IMR-90 (cell line): ENCODE measurements around the gene KLF7. TPM values are rescaled to one million over a fixed set of nuclear protein-coding genes. Genes with fewer than 3 reads are reported as not detected.

Experiments
- ATAC-seq: fragments of 200-7000 bp; cut with Tn5 transposase; 2 replicates; pipeline ENCODE4 v1.9.1; 2020; ENCODE audit warnings: low read depth, mild to moderate bottlenecking, moderate library complexity
- BruUV-seq: library from RNA; stranded (reverse); fragments of 400-500 nt; replicated peaks from 2 replicates; lab custom pipeline; 2021; lab: Mats Ljungman, UMichigan
- CTCF ChIA-PET: fragments of 300-600 bp; formaldehyde crosslinking; extraction: SDS; loops from one replicate; lab custom pipeline; 2021; ENCODE audit warnings: antibody characterized with exemption; lab: Yijun Ruan, JAX
- POLR2A ChIA-PET: fragments of 300-600 bp; sonication (Branson Sonifier 250); formaldehyde crosslinking; loops from one replicate; lab custom pipeline; 2022; ENCODE audit warnings: antibody characterized with exemption; ENCODE audit not compliant: unreplicated experiment; lab: Charles Lee
- DNase-seq: peaks from one replicate; pipeline ENCODE4 v3.0.0; 2013
- H2AFZ ChIP-seq: replicated peaks from 2 replicates; pipeline ENCODE3; 2013; ENCODE audit warnings: low read length, mild to moderate bottlenecking; ENCODE audit not compliant: poor library complexity
- H2AK5ac ChIP-seq: 2 replicates; pipeline ENCODE4 v1.6.1; 2013; ENCODE audit warnings: low read depth, low read length, inconsistent platforms
- H2AK9ac ChIP-seq: replicated peaks from 2 replicates; pipeline ENCODE3; 2013; ENCODE audit warnings: mild to moderate bottlenecking, low read depth, low read length, moderate library complexity; ENCODE audit not compliant: poor library complexity
- H2BK120ac ChIP-seq: 2 replicates; pipeline ENCODE4 v1.6.1; 2013; ENCODE audit warnings: low read depth, low read length, inconsistent platforms
- H2BK15ac ChIP-seq: 3 replicates; pipeline ENCODE4 v1.6.1; 2013; ENCODE audit warnings: low read depth, low read length, inconsistent platforms
- H2BK20ac ChIP-seq: 2 replicates; pipeline ENCODE4 v1.6.1; 2013; ENCODE audit warnings: low read depth, mild to moderate bottlenecking, inconsistent platforms, low read length, moderate library complexity
- H2BK5ac ChIP-seq: 2 replicates; pipeline ENCODE4 v1.6.1; 2013; ENCODE audit warnings: mild to moderate bottlenecking, low read depth, low read length, inconsistent platforms; ENCODE audit not compliant: poor library complexity, severe bottlenecking
- H3K14ac ChIP-seq: replicated peaks from 2 replicates; pipeline ENCODE4 v1.6.1; 2013; ENCODE audit warnings: low read depth, low read length, inconsistent platforms
- H3K18ac ChIP-seq: 2 replicates; pipeline ENCODE4 v1.6.1; 2013; ENCODE audit warnings: low read depth, low read length, control low read depth
- H3K23ac ChIP-seq: 2 replicates; pipeline ENCODE4 v1.6.1; 2013; ENCODE audit warnings: low read depth, low read length, inconsistent platforms
- H3K27ac ChIP-seq: 2 replicates; pipeline ENCODE4 v1.5.1; 2013; ENCODE audit warnings: mild to moderate bottlenecking, control low read depth, low read length; ENCODE audit not compliant: insufficient read depth
- H3K27me3 ChIP-seq: 2 replicates; pipeline ENCODE4 v1.6.1; 2013; ENCODE audit warnings: low read length; ENCODE audit not compliant: control insufficient read depth, insufficient read depth
- H3K36me3 ChIP-seq: 2 replicates; pipeline ENCODE4 v1.6.1; 2013; ENCODE audit warnings: low read length, mixed read lengths; ENCODE audit not compliant: control insufficient read depth, insufficient read depth
- H3K4ac ChIP-seq: 2 replicates; pipeline ENCODE4 v1.6.1; 2013; ENCODE audit warnings: low read depth, low read length, inconsistent platforms
- H3K4me1 ChIP-seq: 2 replicates; pipeline ENCODE4 v1.6.1; 2013; ENCODE audit warnings: low read length, mixed read lengths; ENCODE audit not compliant: control insufficient read depth, insufficient read depth
- H3K4me2 ChIP-seq: 2 replicates; pipeline ENCODE4 v1.6.1; 2013; ENCODE audit warnings: low read depth, mild to moderate bottlenecking, control low read depth, low read length, moderate library complexity
- H3K4me3 ChIP-seq: 2 replicates; pipeline ENCODE4 v1.5.1; 2013; ENCODE audit warnings: low read depth, mild to moderate bottlenecking, control low read depth, low read length, moderate library complexity; ENCODE audit not compliant: insufficient read depth
- H3K56ac ChIP-seq: 2 replicates; pipeline ENCODE4 v1.6.1; 2013; ENCODE audit warnings: low read length, inconsistent platforms; ENCODE audit not compliant: insufficient read depth; ENCODE audit errors: extremely low read depth
- H3K79me1 ChIP-seq, 2 experiments: 2 replicates each; pipeline ENCODE4 v1.6.1; 2013; ENCODE audit warnings: low read length in 2 of 2, inconsistent platforms in 1 of 2, low read depth in 1 of 2
- H3K9ac ChIP-seq: 2 replicates; pipeline ENCODE4 v1.6.1; 2013; ENCODE audit warnings: low read depth, low read length, control low read depth
- H3K9me1 ChIP-seq: 2 replicates; pipeline ENCODE4 v1.6.1; 2013; ENCODE audit warnings: low read length, inconsistent platforms; ENCODE audit not compliant: insufficient read depth
- H3K9me3 ChIP-seq: 2 replicates; pipeline ENCODE4 v1.6.1; 2013; ENCODE audit warnings: low read length; ENCODE audit not compliant: control insufficient read depth, insufficient read depth
- H4K20me1 ChIP-seq: 2 replicates; pipeline ENCODE4 v1.6.1; 2013; ENCODE audit warnings: low read length, inconsistent platforms; ENCODE audit not compliant: insufficient read depth
- H4K5ac ChIP-seq: 2 replicates; pipeline ENCODE4 v1.6.1; 2013; ENCODE audit warnings: mild to moderate bottlenecking, low read depth, low read length, control low read depth
- H4K8ac ChIP-seq, 2 experiments: 2 replicates each; pipeline ENCODE4 v1.6.1; 2013; ENCODE audit warnings: low read depth in 2 of 2, low read length in 2 of 2, control low read depth in 1 of 2, inconsistent platforms in 1 of 2
- H4K91ac ChIP-seq: 2 replicates; pipeline ENCODE4 v1.6.1; 2013; ENCODE audit warnings: low read depth, low read length, inconsistent platforms; ENCODE audit not compliant: insufficient read depth
- RAD21 ChIP-seq: IDR thresholded peaks from 2 replicates; pipeline ENCODE4 v1.6.1; 2012; ENCODE audit warnings: low read length, improper control_type of control experiment
- WGBS, 2 experiments: methylation state at CpG; one replicate each; pipeline versions ENCODE4 v1.1.5 to v1.1.7; 2013; ENCODE audit warnings: missing lambda C conversion rate in 2 of 2; ENCODE audit not compliant: insufficient read length in 1 of 2; ENCODE audit errors: extremely low coverage in 2 of 2; 5-methylcytosine and 5-hydroxymethylcytosine counted together
- dilution Hi-C: fragments of 300-500 bp; cut with HindIII; formaldehyde crosslinking; loops from one replicate; pipeline ENCODE4 v1.14.3; 2018; ENCODE audit warnings: low sequenced_read_pairs; ENCODE audit not compliant: unreplicated experiment
- in situ Hi-C: fragments of 300-500 bp; cut with MboI; formaldehyde crosslinking; loops from 3 replicates; pipeline ENCODE4 v1.14.3; 2019; ENCODE audit warnings: low sequenced_read_pairs, inconsistent platforms, mixed read lengths
- intact Hi-C: fragments of 100-400 bp; cut with micrococcal nuclease; formaldehyde crosslinking; loops from 2 replicates; pipeline ENCODE4 v1.10.0; 2022
- polyA plus RNA-seq, 3 experiments: library from polyadenylated mRNA; depleted of rRNA; stranded (reverse); fragments of >200 nt; gene quantifications; 2 replicates each; pipeline ENCODE4 v1.2.3, GENCODE V29; 2012; ENCODE audit warnings: low replicate concordance in 1 of 3
- total RNA-seq: library from RNA; depleted of rRNA; stranded (reverse); fragments of >200 nt; gene quantifications from 2 replicates; pipeline ENCODE4 v1.2.3, GENCODE V29; 2012
- TF ChIP-seq, protein P1 (sequence below): fragments of 150-350 bp; IDR thresholded peaks from 2 replicates; pipeline ENCODE4 v1.6.1; 2017; ENCODE audit warnings: mild to moderate bottlenecking, antibody characterized with exemption, low read length, low read depth

Gene KLF7
- total and polyA plus RNA-seq, 2 of the 4 experiments (the other 2 are of a cell fraction), result 23.1 to 28.5 TPM

DNA sequence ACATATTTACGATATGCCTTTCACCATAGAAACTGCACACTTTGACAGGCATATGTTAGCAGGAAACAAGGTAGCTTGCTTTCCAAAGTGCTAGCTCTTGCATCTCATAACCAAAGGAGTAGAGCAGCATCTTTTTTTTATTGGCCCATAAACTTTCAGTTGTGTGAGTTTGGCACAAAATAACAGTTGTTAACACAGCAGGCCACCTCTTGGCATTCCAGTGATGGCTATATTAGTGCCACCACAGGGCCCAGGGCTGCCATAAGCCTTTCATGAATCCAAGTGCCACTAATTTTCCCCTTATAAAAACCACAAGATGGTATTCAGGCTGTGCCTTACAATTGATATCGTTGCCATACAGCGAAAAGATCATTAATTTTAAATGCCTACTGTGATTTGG, 40.3 kb upstream of the KLF7 start:
- no peak overlapping the region for H3K4me3 ChIP-seq
- no peak overlapping the region for H3K9ac ChIP-seq
- H4K5ac ChIP-seq, result no peak overlapping the region
- no peak overlapping the region for H2BK15ac ChIP-seq
- POLR2A ChIA-PET, result no interaction called here
- 90% methylated on average over 2 of the region's 3 CpGs; no CpG with 5 or more reads in 1 of the 2 experiments for WGBS, 2 experiments
- H4K8ac ChIP-seq, result no peak overlapping the region
- dilution Hi-C loops (no loop called here), intact Hi-C loops (no loop called here), in situ Hi-C loops (no loop called here)
- CTCF ChIA-PET, result interaction anchor here (0.6 kb wide), 1 partner anchor 58 kb away, joined by 3 read pairs; no protein-coding TSS in a partner anchor
- no peaks in the 10 kb centered on the region for H3K9me3 ChIP-seq
- H4K91ac ChIP-seq, result no peak overlapping the region
- no peak for DNase-seq
- no peak overlapping the region for H2AK9ac ChIP-seq
- no peak overlapping the region for H2BK5ac ChIP-seq
- H3K36me3 ChIP-seq, result no peaks in the 10 kb centered on the region
- no peak for TF ChIP-seq RAD21
- TF ChIP-seq, protein P1, sequence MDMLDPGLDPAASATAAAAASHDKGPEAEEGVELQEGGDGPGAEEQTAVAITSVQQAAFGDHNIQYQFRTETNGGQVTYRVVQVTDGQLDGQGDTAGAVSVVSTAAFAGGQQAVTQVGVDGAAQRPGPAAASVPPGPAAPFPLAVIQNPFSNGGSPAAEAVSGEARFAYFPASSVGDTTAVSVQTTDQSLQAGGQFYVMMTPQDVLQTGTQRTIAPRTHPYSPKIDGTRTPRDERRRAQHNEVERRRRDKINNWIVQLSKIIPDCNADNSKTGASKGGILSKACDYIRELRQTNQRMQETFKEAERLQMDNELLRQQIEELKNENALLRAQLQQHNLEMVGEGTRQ, result no peak
- no peak overlapping the region for H3K56ac ChIP-seq
- H2BK120ac ChIP-seq, result no peak overlapping the region
- H4K20me1 ChIP-seq, result no peaks in the 10 kb centered on the region
- H2AFZ ChIP-seq, result no peak overlapping the region
- ATAC-seq, result no peak
- H3K4ac ChIP-seq, result no peak overlapping the region
- no peak overlapping the region for H2AK5ac ChIP-seq
- no peak overlapping the region for H3K27ac ChIP-seq
- H3K14ac ChIP-seq, result no peak overlapping the region
- no peak overlapping the region for H2BK20ac ChIP-seq
- no peak overlapping the region for H3K18ac ChIP-seq
- H3K23ac ChIP-seq, result no peak overlapping the region
- no peak overlapping the region for H3K4me2 ChIP-seq
- no peaks in the 10 kb centered on the region for H3K9me1 ChIP-seq
- H3K4me1 ChIP-seq, result no peaks in the 10 kb centered on the region
- no TSS peak for BruUV-seq
- no peaks in the 10 kb centered on the region for H3K79me1 ChIP-seq
- no peaks in the 10 kb centered on the region for H3K27me3 ChIP-seq
